A549 treated with ZK216348 at 1 μM for 4 hours (cell line): ENCODE data around the gene BLOC1S2. TPM values are rescaled to one million over a fixed set of nuclear protein-coding genes. Genes with fewer than 3 reads are reported as not detected.

Experiments
- total RNA-seq: library from RNA; stranded (reverse); fragments of 200-300 nt; extraction: Qiagen RNA extraction; gene quantifications from 5 replicates; pipeline ENCODE4 v1.2.3, GENCODE V29; 2022; ENCODE audit warnings: low read depth

Gene BLOC1S2
- total RNA-seq, result 90.1 to 139 TPM (median 93.2 TPM) in 5 replicates

DNA sequence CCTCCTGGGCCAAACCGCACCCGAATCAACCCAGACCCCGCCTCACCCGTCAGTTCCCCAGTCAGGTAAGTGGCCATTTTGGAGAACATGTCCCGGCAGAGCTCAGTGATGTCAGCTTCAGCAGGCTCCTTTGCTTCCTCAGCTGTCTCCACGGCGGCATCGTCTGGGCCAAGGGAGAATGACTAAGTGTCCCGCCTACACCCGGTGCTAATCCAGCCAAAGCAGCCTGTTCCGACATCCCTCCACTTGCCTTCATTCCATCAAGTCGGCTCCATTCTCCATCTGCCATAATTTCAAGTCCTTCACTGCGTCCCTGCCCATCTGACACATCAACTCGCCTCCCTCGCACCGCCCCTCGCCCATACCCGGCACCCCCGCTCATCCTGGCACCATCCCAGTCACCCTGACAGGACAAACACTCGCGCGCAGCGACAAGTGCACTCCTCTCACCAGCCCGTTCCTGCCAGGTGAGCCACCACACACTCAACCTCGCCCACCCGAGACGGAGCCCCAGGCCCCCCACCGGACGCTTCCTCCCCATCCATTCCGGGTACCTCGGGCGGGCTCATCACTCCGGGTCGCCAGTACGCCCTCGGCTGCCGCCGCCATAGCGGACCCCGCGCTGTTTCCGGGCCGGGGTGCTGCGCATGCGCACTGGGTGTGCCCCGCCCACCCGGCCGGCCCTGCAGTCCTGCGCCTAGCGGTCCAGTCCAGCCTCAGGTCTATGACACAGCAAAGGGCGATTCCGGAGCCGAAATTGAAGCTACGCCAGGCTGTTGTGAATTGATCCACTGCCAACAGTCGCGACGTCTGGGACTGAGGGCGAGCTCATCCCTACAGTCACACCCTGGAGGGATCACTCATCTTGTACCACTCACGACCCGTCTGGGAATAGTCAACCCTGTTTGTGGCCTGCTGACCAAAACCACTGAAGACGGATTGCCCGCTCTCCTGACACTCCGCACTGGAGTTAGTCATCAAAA, at the start of gene BLOC1S2:
BLOC1S2 (minus strand) TSS at position 630 of the 983 bp plus-strand sequence; CDS start at position 609, 21 bp downstream.

DNA sequence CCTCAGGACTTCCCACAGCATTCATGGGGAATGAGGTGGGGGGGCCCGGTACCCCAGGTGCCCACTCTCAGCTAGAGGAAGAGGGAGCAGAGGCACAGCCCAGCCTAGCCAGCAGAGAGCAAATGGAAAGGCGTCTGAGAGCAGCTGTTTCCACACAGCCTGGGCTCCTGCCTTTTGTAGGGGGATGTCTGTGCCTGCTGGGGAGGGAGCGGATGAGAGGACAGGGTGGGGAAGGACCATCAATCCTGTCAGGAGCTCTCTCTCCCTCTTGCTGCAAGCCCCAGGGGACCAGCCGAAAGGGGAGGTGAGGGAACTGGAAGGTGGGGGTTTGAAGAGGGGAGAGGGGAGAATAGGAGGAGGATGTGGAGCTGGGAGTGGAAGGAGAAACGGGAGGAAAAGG, 43.6 kb upstream of the BLOC1S2 start, which contains the start of gene PKD2L1:
PKD2L1 (minus strand) TSS at position 150 of the 400 bp plus-strand sequence; CDS start at position 25, 125 bp downstream.

DNA sequence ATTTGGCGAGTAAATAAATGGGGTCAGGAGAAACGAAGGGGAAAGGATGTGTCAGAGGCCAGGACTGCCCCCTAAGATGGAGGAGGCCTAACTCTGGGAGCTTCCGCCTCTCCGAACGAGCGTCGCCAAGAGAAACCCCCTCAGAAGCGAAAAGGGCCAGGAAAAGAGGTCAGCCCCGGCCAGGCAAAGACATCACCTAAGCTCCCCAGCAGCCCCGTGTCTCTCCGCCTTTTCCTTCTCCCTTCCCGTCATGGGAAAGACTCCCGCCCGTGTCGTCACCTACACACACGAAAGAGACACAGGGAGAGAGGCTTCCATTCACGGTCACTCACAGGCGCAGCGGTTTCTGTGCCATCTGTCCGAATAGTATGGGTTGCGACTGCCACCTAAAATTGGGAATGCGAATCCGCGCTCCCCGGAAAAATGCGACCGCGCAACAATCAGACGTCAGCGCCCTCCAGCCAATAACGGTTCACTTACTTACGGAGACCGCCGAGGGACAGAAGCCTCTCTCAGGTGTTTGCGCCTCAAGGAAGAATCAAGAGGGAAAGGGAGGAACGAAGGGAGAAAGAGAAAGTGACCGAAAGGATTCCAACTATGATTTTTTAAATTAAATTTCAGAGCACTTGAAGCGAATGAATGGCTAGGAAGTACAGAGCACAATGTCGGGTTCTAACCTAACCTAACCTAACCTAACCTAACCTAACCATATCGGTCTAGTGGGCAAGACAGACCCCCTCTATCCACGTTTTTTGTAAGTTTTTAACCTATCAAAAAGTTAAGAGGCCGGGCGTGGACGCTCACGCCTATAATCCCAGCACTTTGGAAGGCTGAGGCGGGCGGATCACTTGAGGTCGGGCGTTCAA, 19.0 kb downstream of the BLOC1S2 start, which contains the start of gene CWF19L1:
CWF19L1 (minus strand) TSS at position 400 of the 866 bp plus-strand sequence; CDS start at position 355, 45 bp downstream.

Other genes with a start within 250 kb of the BLOC1S2 start
- gene CPN1, start 204.8 kb downstream of the BLOC1S2 start, total RNA-seq, result 0.16 to 0.28 TPM (median 0.22 TPM) in 4 of 5 replicates, not detected in the other
- gene ERLIN1, start 100.7 kb downstream of the BLOC1S2 start, total RNA-seq, result 49.4 to 68.2 TPM (median 52.4 TPM) in 5 replicates
- 14.2 to 23.3 TPM (median 21.4 TPM) in 5 replicates for gene CHUK, start 57.1 kb downstream of the BLOC1S2 start, total RNA-seq
- 19.9 to 27.3 TPM (median 22.2 TPM) in 5 replicates for gene CWF19L1, start 19.0 kb downstream of the BLOC1S2 start, total RNA-seq
- gene PKD2L1, start 43.5 kb upstream of the BLOC1S2 start, total RNA-seq, result 0.06 to 0.12 TPM in 2 of 5 replicates, not detected in the others
- gene SCD, start 60.6 kb upstream of the BLOC1S2 start, total RNA-seq, result 134 to 202 TPM (median 182 TPM) in 5 replicates
- gene WNT8B, start 176.3 kb upstream of the BLOC1S2 start, total RNA-seq, result 0.07 TPM in 1 of 5 replicates, not detected in the others
- 0.87 to 3.4 TPM (median 2.5 TPM) in 5 replicates for gene SEC31B, start 233.2 kb upstream of the BLOC1S2 start, total RNA-seq
- gene NDUFB8, start 243.2 kb upstream of the BLOC1S2 start, total RNA-seq, result 233 to 319 TPM (median 265 TPM) in 5 replicates
- gene HIF1AN, start 249.3 kb upstream of the BLOC1S2 start, total RNA-seq, result 12.1 to 21.7 TPM (median 18.3 TPM) in 5 replicates